A549 (cell line): ENCODE measurements around the gene TXNRD2. TPM values are rescaled to one million over a fixed set of nuclear protein-coding genes. Genes with fewer than 3 reads are reported as not detected.

Source experiments
- ATAC-seq, 2 experiments: fragments of 200-7000 bp in 1 of 2; fragments of >200 bp in 1 of 2; cut with Nextera tagmentation in 1 of 2; cut with Tn5 transposase in 1 of 2; 3 replicates each; pipeline versions ENCODE4 v1.8.0 to v1.9.1; 2018 to 2020; ENCODE audit warnings: mild to moderate bottlenecking in 1 of 2, moderate library complexity in 1 of 2
- CTCF ChIA-PET: fragments of 300-600 bp; sonication (Branson Sonifier 250); formaldehyde crosslinking; extraction: SDS; loops from one replicate; lab custom pipeline; 2021; ENCODE audit warnings: antibody characterized with exemption, inconsistent platforms; lab: Yijun Ruan, JAX
- POLR2A ChIA-PET: fragments of 350-600 bp; formaldehyde crosslinking; extraction: SDS; loops from one replicate; lab custom pipeline; 2021; ENCODE audit warnings: antibody characterized with exemption, inconsistent platforms; lab: Yijun Ruan, JAX
- DNase-seq, 2 experiments: peaks; one replicate each; pipeline versions ENCODE4 v3.0.0 to v3.0.0-alpha.2; 2011 to 2016; ENCODE audit warnings: low read depth in 1 of 2, low spot score in 1 of 2
- FAIRE-seq: peaks from 2 replicates; lab custom pipeline; 2011; peaks lifted over from hg19 to GRCh38; lab: Jason Lieb, UNC
- H3K27ac ChIP-seq, 2 experiments: fragments of >200 bp; sonication (Bioruptor Twin); formaldehyde crosslinking; 3 replicates each; pipeline ENCODE4 v1.5.1; 2016 to 2017
- H3K4me1 ChIP-seq: fragments of >200 bp; sonication (Bioruptor Twin); formaldehyde crosslinking; 3 replicates; pipeline ENCODE4 v1.6.1; 2016
- H3K4me2 ChIP-seq: fragments of >200 bp; sonication (Bioruptor Twin); formaldehyde crosslinking; 3 replicates; pipeline ENCODE4 v1.6.1; 2016
- H3K4me3 ChIP-seq: fragments of >200 bp; sonication (Bioruptor Twin); formaldehyde crosslinking; 3 replicates; pipeline ENCODE4 v1.5.1; 2016
- H3K9me3 ChIP-seq: fragments of >200 bp; sonication (Bioruptor Twin); formaldehyde crosslinking; 3 replicates; pipeline ENCODE4 v1.6.1; 2016
- CBX2 ChIP-seq: fragments of 200-600 bp; sonication (generic); IDR thresholded peaks from 2 replicates; pipeline ENCODE4 v1.6.1; 2016; ENCODE audit warnings: low read depth, mild to moderate bottlenecking, borderline replicate concordance
- CBX8 ChIP-seq: fragments of 200-600 bp; sonication (generic); IDR thresholded peaks from 2 replicates; pipeline ENCODE4 v1.6.1; 2016
- CEBPB ChIP-seq, 2 experiments: fragments of >200 bp in 1 of 2; sonication (Bioruptor Twin) in 1 of 2; formaldehyde crosslinking in 1 of 2; IDR thresholded peaks; 2 replicates each; pipeline ENCODE4 v1.6.1; 2012 to 2016
- CTCF ChIP-seq: fragments of >200 bp; sonication (Bioruptor Twin); formaldehyde crosslinking; IDR thresholded peaks from 3 replicates; pipeline ENCODE4 v1.5.1; 2016
- FOSL2 ChIP-seq, 2 experiments: fragments of 450-650 bp in 1 of 2; fragments of >200 bp in 1 of 2; sonication (Bioruptor Twin) in 1 of 2; formaldehyde crosslinking; IDR thresholded peaks; 2 replicates each; pipeline versions ENCODE4 v1.5.0 to v1.6.1; 2016 to 2020; ENCODE audit warnings: mild to moderate bottlenecking in 1 of 2, moderate library complexity in 1 of 2
- FOXS1 ChIP-seq: fragments of 250-450 bp; sonication (Bioruptor Pico); IDR thresholded peaks from 2 replicates; pipeline ENCODE4 v1.5.0; 2020; ENCODE audit warnings: mild to moderate bottlenecking, moderate library complexity
- GATA3 ChIP-seq: IDR thresholded peaks from 2 replicates; pipeline ENCODE4 v1.6.1; 2012; ENCODE audit warnings: borderline replicate concordance
- HES2 ChIP-seq: fragments of >200 bp; sonication (Bioruptor Twin); formaldehyde crosslinking; IDR thresholded peaks from 2 replicates; pipeline ENCODE4 v1.6.1; 2016
- HEYL ChIP-seq: fragments of 250-450 bp; sonication (Bioruptor Pico); IDR thresholded peaks from 2 replicates; pipeline ENCODE4 v1.8.0; 2021; ENCODE audit warnings: mild to moderate bottlenecking, moderate library complexity
- JUN ChIP-seq, 2 experiments: fragments of >200 bp; sonication (Bioruptor Twin); formaldehyde crosslinking; IDR thresholded peaks; 2 replicates in 1 of 2; 3 replicates in 1 of 2; pipeline ENCODE4 v1.6.1; 2016 to 2017
- JUNB ChIP-seq: fragments of >200 bp; sonication (Bioruptor Twin); formaldehyde crosslinking; IDR thresholded peaks from 2 replicates; pipeline ENCODE4 v1.6.1; 2016
- MAX ChIP-seq: IDR thresholded peaks from 2 replicates; pipeline ENCODE4 v1.6.1; 2012
- PBX3 ChIP-seq: IDR thresholded peaks from 2 replicates; pipeline ENCODE4 v1.6.1; 2012
- PHF8 ChIP-seq: fragments of 200-600 bp; sonication (generic); IDR thresholded peaks from 2 replicates; pipeline ENCODE4 v1.6.1; 2016; ENCODE audit warnings: low read depth, mild to moderate bottlenecking, antibody characterized with exemption, moderate library complexity, borderline replicate concordance
- POLR2AphosphoS2 ChIP-seq: conservative IDR thresholded peaks from 2 replicates; pipeline ENCODE4 v1.6.1; 2012; ENCODE audit warnings: low read length, improper control_type of control experiment, inconsistent platforms
- RAD21 ChIP-seq, 2 experiments: fragments of >200 bp in 1 of 2; sonication (Bioruptor Twin) in 1 of 2; formaldehyde crosslinking in 1 of 2; IDR thresholded peaks in 1 of 2; conservative IDR thresholded peaks in 1 of 2; 2 replicates in 1 of 2; 3 replicates in 1 of 2; pipeline ENCODE4 v1.6.1; 2012 to 2018; ENCODE audit warnings: inconsistent platforms in 1 of 2
- REST ChIP-seq: fragments of 200-600 bp; sonication (generic); IDR thresholded peaks from 2 replicates; pipeline ENCODE4 v1.6.1; 2016; ENCODE audit warnings: antibody characterized with exemption, mild to moderate bottlenecking, moderate library complexity
- RNF2 ChIP-seq: fragments of 200-600 bp; sonication (generic); IDR thresholded peaks from 2 replicates; pipeline ENCODE4 v1.6.1; 2016; ENCODE audit warnings: low read depth, mild to moderate bottlenecking, antibody characterized with exemption, moderate library complexity, borderline replicate concordance
- SMC3 ChIP-seq: fragments of >200 bp; sonication (Bioruptor Twin); formaldehyde crosslinking; IDR thresholded peaks from 3 replicates; pipeline ENCODE4 v1.6.1; 2018; ENCODE audit warnings: inconsistent platforms
- SREBF2 ChIP-seq: fragments of 450-650 bp; IDR thresholded peaks from 2 replicates; pipeline ENCODE4 v1.6.1; 2014; ENCODE audit warnings: mild to moderate bottlenecking, moderate library complexity
- USF2 ChIP-seq: fragments of 450-650 bp; IDR thresholded peaks from 2 replicates; pipeline ENCODE4 v1.6.1; 2014; ENCODE audit warnings: antibody characterized with exemption
- ZFP36 ChIP-seq: fragments of 450-650 bp; IDR thresholded peaks from 2 replicates; pipeline ENCODE4 v1.6.1; 2014; ENCODE audit warnings: borderline replicate concordance; ENCODE audit not compliant: partially characterized antibody
- WGBS: methylation state at CpG from one replicate; pipeline ENCODE4 v1.1.6; 2017; ENCODE audit errors: missing lambda C conversion rate; 5-methylcytosine and 5-hydroxymethylcytosine counted together
- polyA plus RNA-seq, 4 experiments: library from polyadenylated mRNA; depleted of rRNA in 3 of 4; stranded (reverse); fragments of >200 nt; fragmentation: RNase III in 1 of 4; extraction: RNeasy Plus Mini Kit Qiagen cat#74134 plus additional on column Dnase treatment in 1 of 4; gene quantifications; 2 replicates in 3 of 4; 3 replicates in 1 of 4; pipeline ENCODE4 v1.2.3, GENCODE V29; 2011 to 2017

Gene TXNRD2
- polyA plus RNA-seq, 2 of the 4 experiments (the other 2 are of a cell fraction) = 16.3 to 25.6 TPM

GRCh38 chr22:19932367-19933206 is 9.0 kb downstream of the TXNRD2 start:
- Histone ChIP-seq H3K4me2 (no peak overlapping the region), H3K4me3 (no peak overlapping the region), H3K4me1 (no peaks in the 10 kb centered on the region), H3K9me3 (no peaks in the 10 kb centered on the region), H3K27ac (no peak overlapping the region)
- ChIA-PET POLR2A (no interaction called here), CTCF (interaction anchor here (1.2 to 2.2 kb wide), 2 partner anchors 22 to 202 kb away, joined by 4 to 7 read pairs; no protein-coding TSS in a partner anchor)
- TF ChIP-seq SREBF2 (no peak), CBX2 (no peak), CTCF (no peak), PBX3 (no peak), RAD21 (conservative IDR thresholded peaks at IDR 0.05 in 1 of 2, IDR thresholded peaks at IDR 0.05 in 1 of 2) (no peak), JUN (IDR thresholded peaks at IDR 0.05) (no peak)
- FAIRE-seq (no peak), ATAC-seq (no peak), DNase-seq (no peak)
- 83% methylated on average over 12 of the region's 12 CpGs for WGBS

GRCh38 chr22:19931514-19931913 is 10.1 kb downstream of the TXNRD2 start:
- CTCF ChIA-PET = interaction anchor here (1.2 to 1.4 kb wide), 2 partner anchors 21 to 201 kb away, joined by 3 to 4 read pairs; no protein-coding TSS in a partner anchor
- Histone ChIP-seq H3K4me3 (no peak overlapping the region), H3K4me1 (no peaks in the 10 kb centered on the region), H3K4me2 (no peak overlapping the region)
- POLR2A ChIA-PET = interaction anchor here (0.7 kb wide), 1 partner anchor 17 kb away, joined by 4 read pairs; no protein-coding TSS in a partner anchor
- FAIRE-seq = no peak
- TF ChIP-seq RNF2 (no peak), FOXS1 (CRISPR knock-in tag) (no peak), PHF8 (no peak), REST (no peak), ZFP36 (no peak), HEYL (CRISPR knock-in tag) (no peak), FOSL2 (IDR thresholded peaks at IDR 0.05) (no peak), FOSL2 (CRISPR knock-in tag; IDR thresholded peaks at IDR 0.05) (no peak), MAX (no peak), GATA3 (no peak), POLR2AphosphoS2 (no peak), USF2 (no peak), CBX8 (no peak), CEBPB (IDR thresholded peaks at IDR 0.05) (no peak), JUNB (no peak), HES2 (no peak), SMC3 (no peak)
- TF ChIP-seq, all 56 proteins: peak for 0
- no peak overlapping the region for H3K27ac ChIP-seq
- WGBS = 97% methylated on average over 8 of the region's 8 CpGs
- ATAC-seq = no peak
- no peaks in the 10 kb centered on the region for H3K9me3 ChIP-seq
- DNase-seq = no peak
